Stimulated activated naive B cell treated with anti-CD40 and anti-IgM and Interleukin-4, amounts not matched to agents 10 μg/mL and 1 μg/mL and 100 μg/mL, for 72 hours (primary cell): ENCODE measurements around the gene GLCCI1.
"Not testable (repeated sequence)": the region's sequence is repeated elsewhere in the genome, so short reads cannot be mapped to it uniquely, and the experiment has no call there.

Experiments
- ATAC-seq, 2 donors: fragments of 150-1000 bp; cut with Tn5 transposase; replicated peaks; 2 replicates each; pipeline ENCODE4 v1.10.0; 2021; ENCODE audit warnings: moderate library complexity in 1 of 2
- DNase-seq: peaks from one replicate; pipeline ENCODE4 v3.0.0; 2021
- H3K27ac Mint-ChIP-seq: one replicate; pipeline ENCODE4 v1.8.0; 2022; ENCODE audit warnings: mild to moderate bottlenecking, mixed read lengths
- H3K27me3 Mint-ChIP-seq, 2 donors: one replicate each; pipeline ENCODE4 v1.8.0; 2022; ENCODE audit warnings: mixed read lengths in 2 of 2
- H3K36me3 Mint-ChIP-seq, 2 donors: one replicate each; pipeline ENCODE4 v1.8.0; 2022; ENCODE audit warnings: mixed read lengths in 2 of 2, mild to moderate bottlenecking in 1 of 2
- H3K4me1 Mint-ChIP-seq, 2 donors: one replicate each; pipeline ENCODE4 v1.8.0; 2022; ENCODE audit warnings: mixed read lengths in 2 of 2, mild to moderate bottlenecking in 1 of 2
- H3K4me3 Mint-ChIP-seq, 2 donors: one replicate each; pipeline ENCODE4 v1.8.0; 2022; ENCODE audit warnings: mild to moderate bottlenecking in 2 of 2, mixed read lengths in 2 of 2, moderate library complexity in 1 of 2
- H3K9me3 Mint-ChIP-seq, 2 donors: one replicate each; pipeline ENCODE4 v1.8.0; 2022; ENCODE audit warnings: mixed read lengths in 2 of 2, mild to moderate bottlenecking in 1 of 2

Gene GLCCI1

DNA sequence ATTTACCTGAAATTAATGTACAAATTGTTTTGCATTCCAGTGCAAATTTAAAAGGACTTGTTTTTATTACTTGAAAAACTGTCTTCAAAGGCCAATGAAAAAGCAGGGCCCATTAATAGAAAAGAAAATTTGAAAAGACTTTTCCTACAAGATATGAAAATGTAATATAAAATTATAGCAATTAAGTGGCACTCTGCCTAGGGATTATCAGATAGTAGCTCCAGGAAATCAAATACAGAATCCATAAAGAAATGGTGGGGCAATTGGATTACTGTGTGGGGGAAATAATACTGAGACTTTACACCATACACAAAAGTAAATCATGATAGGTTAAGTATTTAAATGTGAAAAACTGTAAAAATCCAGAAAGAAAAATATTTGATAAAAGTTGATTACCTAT lies 89.7 kb downstream of the GLCCI1 start:
- no peaks in the 10 kb centered on the region for H3K4me1 Mint-ChIP-seq
- H3K27ac Mint-ChIP-seq: no peak overlapping the region
- peaks cover 15 to 22% of the 10 kb centered on the region in 2 donors for H3K36me3 Mint-ChIP-seq
- H3K4me3 Mint-ChIP-seq: no peak overlapping the region
- DNase-seq (no peak), ATAC-seq (no peak)
- no peaks in the 10 kb centered on the region for H3K27me3 Mint-ChIP-seq
- peaks cover 0 to 2% of the 10 kb centered on the region in 2 donors for H3K9me3 Mint-ChIP-seq

DNA sequence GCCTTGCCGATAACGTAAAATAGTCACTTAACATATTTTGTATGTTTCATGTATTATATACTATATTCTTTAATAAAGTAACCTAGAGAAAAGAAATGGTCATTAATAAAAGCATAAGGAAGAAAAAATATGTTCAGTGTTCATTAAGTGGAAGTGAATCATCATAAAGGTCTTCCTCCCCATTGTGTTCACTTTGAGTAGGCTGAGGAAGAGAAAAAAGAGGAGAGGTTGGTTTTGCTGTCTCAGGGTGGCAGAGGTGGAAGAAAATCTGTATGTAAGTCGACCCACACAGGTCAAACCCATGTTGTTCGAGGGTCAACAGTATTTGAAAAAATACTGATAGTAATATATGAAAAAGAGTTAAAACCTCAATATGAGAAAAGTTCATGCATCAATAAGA lies 90.3 kb downstream of the GLCCI1 start:
- Mint-ChIP-seq H3K36me3 (peaks cover 20 to 27% of the 10 kb centered on the region in 2 donors), H3K4me3 (no peak overlapping the region), H3K27me3 (no peaks in the 10 kb centered on the region), H3K9me3 (peaks cover 0 to 4% of the 10 kb centered on the region in 2 donors), H3K4me1 (peaks cover under 1 to 3% of the 10 kb centered on the region in 2 donors), H3K27ac (no peak overlapping the region)
- ATAC-seq: no peak
- DNase-seq: no peak

DNA sequence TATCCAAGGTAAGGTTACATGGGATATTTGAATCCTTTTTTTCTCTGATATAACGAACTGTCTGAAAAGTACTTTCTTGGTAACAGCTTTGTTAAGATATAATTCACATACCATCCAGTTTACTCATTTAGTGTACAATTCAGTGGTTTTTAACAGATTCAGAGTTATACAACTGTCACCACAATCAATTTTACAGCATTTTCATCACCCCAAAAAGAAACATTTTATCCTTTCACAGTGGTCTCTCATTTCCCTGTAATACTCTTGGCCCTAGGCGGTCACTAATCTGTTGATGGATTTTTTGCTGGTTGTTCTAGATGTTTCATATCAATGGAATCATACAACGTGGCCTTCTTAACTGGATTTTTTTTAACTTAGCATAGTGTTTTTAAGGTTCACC lies 91.6 kb downstream of the GLCCI1 start:
- DNase-seq: no peak
- peaks cover 28 to 38% of the 10 kb centered on the region in 2 donors for H3K36me3 Mint-ChIP-seq
- H3K9me3 Mint-ChIP-seq: peaks cover 0 to 4% of the 10 kb centered on the region in 2 donors
- no peak overlapping the region for H3K4me3 Mint-ChIP-seq
- no peak overlapping the region for H3K27ac Mint-ChIP-seq
- H3K4me1 Mint-ChIP-seq: peaks cover 1 to 4% of the 10 kb centered on the region in 2 donors
- no peak for ATAC-seq
- no peaks in the 10 kb centered on the region for H3K27me3 Mint-ChIP-seq

DNA sequence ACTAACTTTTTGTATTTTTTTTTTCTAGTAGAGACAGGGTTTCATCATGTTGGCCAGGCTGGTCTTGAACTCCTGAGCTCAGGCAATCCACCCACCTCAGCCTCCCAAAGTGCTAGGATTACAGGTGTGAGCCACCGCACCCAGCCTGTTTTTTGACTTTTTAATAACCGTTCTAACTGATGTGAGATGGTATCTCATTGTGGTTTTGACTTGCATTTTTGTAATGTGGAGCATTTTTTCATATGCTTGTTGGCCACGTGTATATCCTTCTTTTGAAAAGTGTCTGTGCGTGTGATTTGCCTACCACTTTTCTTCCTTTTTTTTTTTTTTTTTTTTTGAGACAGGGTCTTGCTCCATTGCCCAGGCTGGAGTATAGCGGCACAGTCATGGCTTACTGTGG lies 94.7 kb downstream of the GLCCI1 start:
- Mint-ChIP-seq H3K36me3 (peaks cover 34 to 49% of the 10 kb centered on the region in 2 donors), H3K4me1 (peaks cover 13 to 20% of the 10 kb centered on the region in 2 donors)
- H3K27me3 Mint-ChIP-seq, DNase-seq, H3K9me3 Mint-ChIP-seq, H3K27ac Mint-ChIP-seq, H3K4me3 Mint-ChIP-seq, ATAC-seq: not testable (repeated sequence)

DNA sequence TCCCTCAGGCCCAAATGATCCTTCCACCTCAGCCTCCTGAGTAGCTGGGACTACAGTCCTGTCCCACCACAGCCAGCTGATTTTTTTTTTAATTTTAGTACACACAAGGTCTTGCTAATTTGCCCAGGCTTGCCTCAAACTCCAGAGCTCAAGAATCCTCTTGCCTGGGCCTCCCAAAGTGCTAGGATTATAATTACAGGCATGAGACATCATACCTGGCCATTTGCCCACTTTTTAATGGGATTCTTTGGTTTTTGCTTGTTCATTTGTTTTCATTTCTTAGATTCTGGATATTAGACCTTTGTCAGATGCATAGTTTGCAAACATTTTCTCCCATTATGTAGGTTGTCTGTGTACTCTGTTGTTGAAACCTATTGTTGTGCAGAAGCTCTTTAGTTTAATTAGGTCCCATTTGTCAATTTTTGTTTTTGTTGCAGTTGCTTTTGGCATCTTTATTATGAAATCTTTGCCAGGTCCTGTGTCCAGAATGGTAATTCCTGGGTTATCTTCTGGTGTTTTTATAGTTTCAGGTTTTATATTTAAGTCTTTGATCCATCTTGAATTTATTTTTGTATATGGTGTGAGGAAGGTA lies 95.2 kb downstream of the GLCCI1 start:
- H3K36me3 Mint-ChIP-seq: peaks cover 34 to 53% of the 10 kb centered on the region in 2 donors
- ATAC-seq (no peak), DNase-seq (no peak)
- H3K27ac Mint-ChIP-seq: no peak overlapping the region
- H3K4me3 Mint-ChIP-seq: no peak overlapping the region
- no peaks in the 10 kb centered on the region for H3K27me3 Mint-ChIP-seq
- H3K9me3 Mint-ChIP-seq: peaks cover 0 to 4% of the 10 kb centered on the region in 2 donors
- H3K4me1 Mint-ChIP-seq: peaks cover 13 to 25% of the 10 kb centered on the region in 2 donors

DNA sequence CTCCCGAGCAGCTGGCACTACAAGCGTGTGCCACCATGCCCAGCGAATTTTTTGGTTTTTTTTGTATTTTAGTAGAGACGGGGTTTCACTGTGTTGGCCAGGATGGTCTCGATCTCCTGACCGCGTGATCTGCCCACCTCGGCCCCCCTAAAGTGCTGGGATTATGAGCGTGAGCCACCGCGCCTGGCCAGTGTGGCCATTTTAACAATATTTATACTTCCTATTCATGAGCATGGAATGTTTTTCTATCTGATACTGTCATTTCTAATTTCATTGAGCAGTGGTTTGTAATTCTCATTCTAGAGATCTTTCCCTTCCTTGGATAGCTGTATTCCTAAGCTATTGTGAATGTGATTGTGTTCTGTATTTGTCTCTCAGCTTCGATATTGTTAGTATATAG lies 96.2 kb downstream of the GLCCI1 start:
- H3K27me3 Mint-ChIP-seq: no peaks in the 10 kb centered on the region
- H3K4me1 Mint-ChIP-seq: peaks cover 15 to 32% of the 10 kb centered on the region in 2 donors
- no peak overlapping the region for H3K27ac Mint-ChIP-seq
- H3K9me3 Mint-ChIP-seq: peaks cover 0 to 4% of the 10 kb centered on the region in 2 donors
- peaks cover 39 to 58% of the 10 kb centered on the region in 2 donors for H3K36me3 Mint-ChIP-seq
- no peak overlapping the region for H3K4me3 Mint-ChIP-seq
- ATAC-seq (no peak), DNase-seq (no peak)

DNA sequence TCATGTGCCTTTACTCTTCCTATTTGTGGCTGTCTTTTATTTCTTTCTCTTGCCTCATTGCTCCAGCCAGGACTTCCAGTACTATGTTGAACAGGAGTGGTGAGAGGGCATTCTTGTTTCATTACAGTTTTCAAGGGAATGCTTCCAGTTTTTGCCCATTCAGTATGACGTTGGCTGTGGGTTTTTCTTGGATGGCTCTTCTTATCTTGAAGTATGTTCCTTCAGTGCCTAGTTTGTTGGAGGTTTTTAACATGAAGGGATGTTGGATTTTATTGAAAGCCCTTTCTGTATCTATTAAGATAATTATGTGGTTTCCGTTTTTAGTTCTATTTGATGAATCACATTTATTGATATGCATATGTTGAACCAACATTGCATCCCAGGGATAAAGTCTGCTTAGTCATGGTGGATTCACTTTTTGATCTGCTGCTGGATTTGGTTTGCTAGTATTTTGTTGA lies 96.8 kb downstream of the GLCCI1 start:
- Mint-ChIP-seq H3K4me3 (no peak overlapping the region), H3K27ac (no peak overlapping the region), H3K4me1 (peaks cover 15 to 32% of the 10 kb centered on the region in 2 donors), H3K36me3 (peaks cover 39 to 54% of the 10 kb centered on the region in 2 donors), H3K9me3 (peaks cover 0 to 4% of the 10 kb centered on the region in 2 donors), H3K27me3 (no peaks in the 10 kb centered on the region)
- no peak for ATAC-seq
- no peak for DNase-seq

DNA sequence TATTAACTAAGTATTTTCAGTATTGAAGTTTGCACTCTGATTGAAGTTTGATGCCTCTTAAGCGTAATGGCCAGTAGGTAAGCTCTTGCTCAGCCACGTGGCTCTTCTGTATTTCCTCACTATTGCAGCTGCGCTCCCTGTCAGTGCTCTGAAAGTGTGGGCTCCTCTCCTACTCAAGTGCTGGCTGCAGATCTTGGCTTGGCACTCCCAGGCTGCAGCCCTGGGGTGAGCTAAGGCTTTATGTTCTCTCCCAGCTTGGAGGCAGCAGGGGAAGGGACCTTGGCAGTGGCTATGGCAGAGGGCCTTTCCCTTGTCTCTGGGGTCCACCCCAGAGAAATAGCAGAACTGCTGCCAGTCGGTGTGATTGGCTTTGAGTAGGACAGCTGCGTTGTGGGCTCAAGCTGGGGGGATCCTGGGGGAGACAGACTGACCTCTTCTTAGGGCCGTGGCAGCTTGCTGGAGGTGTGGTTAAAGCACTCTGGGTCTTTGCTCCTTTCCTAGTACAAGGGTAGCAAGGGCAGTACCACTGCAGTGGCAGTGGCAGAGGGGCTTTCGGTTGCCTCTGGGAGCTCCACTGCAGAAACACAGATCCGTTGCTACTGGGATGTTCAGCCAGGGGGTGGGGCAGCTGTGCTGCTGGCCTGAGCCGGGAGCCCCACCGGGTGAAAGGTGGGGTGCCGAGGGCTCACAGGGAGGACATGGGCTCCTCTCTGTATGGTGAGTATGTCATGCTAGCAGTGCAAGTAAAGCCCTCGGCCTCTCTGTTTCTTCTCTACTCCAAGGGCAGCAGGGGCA lies 100.5 kb downstream of the GLCCI1 start:
- Mint-ChIP-seq H3K36me3 (peaks cover 33 to 57% of the 10 kb centered on the region in 2 donors), H3K27ac (no peak overlapping the region), H3K4me1 (peaks cover 16 to 35% of the 10 kb centered on the region in 2 donors), H3K27me3 (no peaks in the 10 kb centered on the region), H3K9me3 (no peaks in the 10 kb centered on the region), H3K4me3 (no peak overlapping the region)
- ATAC-seq: no peak
- no peak for DNase-seq

DNA sequence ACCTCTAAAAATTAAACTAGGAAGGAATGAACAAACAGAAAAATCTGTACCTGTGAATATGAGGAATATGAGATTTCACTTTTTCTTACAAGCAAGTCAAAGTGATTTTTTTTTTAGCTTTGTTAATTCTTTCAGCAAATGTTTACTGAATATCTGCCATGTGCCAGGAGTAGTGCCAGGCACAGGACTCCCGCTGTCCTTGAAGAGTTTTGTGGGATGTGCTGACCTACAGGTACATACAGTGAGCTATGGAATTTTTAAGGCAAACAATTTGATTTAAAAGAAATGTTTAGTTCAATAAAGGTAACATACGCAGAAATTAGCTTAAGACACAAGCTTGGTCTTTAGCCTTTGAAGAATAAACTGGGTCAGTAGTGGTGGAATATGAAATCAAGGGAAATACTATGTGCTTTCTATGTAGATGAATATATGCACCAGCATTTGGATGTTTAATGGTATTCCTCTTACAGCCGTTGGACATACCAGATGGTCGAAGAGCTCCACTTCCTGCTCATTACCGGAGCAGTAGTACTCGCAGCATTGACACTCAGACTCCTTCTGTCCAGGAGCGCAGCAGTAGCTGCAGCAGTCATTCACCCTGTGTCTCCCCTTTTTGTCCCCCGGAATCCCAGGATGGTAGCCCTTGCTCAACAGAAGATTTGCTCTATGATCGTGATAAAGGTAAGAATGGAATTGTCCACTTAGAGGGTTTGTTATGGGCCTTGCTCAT lies 102.0 kb downstream of the GLCCI1 start:
- Mint-ChIP-seq H3K9me3 (no peaks in the 10 kb centered on the region), H3K4me3 (no peak overlapping the region), H3K36me3 (peaks cover 25 to 48% of the 10 kb centered on the region in 2 donors), H3K4me1 (peaks cover 13 to 40% of the 10 kb centered on the region in 2 donors), H3K27me3 (no peaks in the 10 kb centered on the region), H3K27ac (no peak overlapping the region)
- DNase-seq: no peak
- ATAC-seq: no peak

DNA sequence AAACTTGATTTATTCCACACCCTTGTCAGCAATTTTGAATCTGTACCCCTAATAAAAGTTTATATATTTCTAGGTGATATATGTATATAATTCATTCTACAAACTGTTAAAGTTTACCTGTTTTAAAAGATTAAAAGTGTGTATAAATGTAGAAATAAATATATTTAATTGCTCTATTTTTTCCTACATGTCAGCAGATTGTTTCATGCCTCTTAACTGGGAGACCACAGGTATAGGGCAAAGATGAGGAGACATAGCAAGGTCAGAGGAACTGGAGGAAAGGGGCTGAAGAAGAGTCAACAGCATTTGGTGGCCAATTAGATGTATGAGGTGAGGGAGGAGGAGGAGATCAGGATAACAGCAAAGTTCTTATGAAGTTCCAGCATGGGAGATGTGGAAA lies 109.8 kb downstream of the GLCCI1 start:
- Mint-ChIP-seq H3K4me1 (peaks cover 0 to 5% of the 10 kb centered on the region in 2 donors), H3K27ac (no peak overlapping the region), H3K4me3 (no peak overlapping the region), H3K36me3 (peaks cover 3 to 20% of the 10 kb centered on the region in 2 donors), H3K9me3 (no peaks in the 10 kb centered on the region), H3K27me3 (no peaks in the 10 kb centered on the region)
- DNase-seq (no peak), ATAC-seq (no peak)

DNA sequence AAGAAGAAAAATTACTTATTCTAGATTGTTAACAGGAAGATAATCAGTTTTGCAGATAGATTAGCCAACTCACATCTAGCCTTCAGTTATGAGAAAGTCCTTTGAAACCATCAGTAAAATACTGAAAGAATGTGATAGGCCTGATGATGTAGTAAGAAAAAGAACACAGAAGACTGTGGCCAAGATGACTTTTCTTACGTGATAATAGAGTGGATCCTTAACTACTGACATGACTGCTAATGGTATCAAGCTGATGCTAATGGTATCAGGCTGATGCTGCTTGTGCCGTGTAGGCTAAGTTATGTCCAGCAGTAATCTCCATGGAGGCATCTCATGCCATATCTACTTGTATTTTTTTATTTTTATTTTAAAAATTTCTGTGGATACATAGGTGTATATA lies 114.2 kb downstream of the GLCCI1 start:
- Mint-ChIP-seq H3K27me3 (no peaks in the 10 kb centered on the region), H3K27ac (no peak overlapping the region), H3K4me3 (no peak overlapping the region), H3K9me3 (no peaks in the 10 kb centered on the region), H3K4me1 (peaks cover 0 to 2% of the 10 kb centered on the region in 2 donors), H3K36me3 (peaks cover 7 to 13% of the 10 kb centered on the region in 2 donors)
- DNase-seq: no peak
- no peak for ATAC-seq

DNA sequence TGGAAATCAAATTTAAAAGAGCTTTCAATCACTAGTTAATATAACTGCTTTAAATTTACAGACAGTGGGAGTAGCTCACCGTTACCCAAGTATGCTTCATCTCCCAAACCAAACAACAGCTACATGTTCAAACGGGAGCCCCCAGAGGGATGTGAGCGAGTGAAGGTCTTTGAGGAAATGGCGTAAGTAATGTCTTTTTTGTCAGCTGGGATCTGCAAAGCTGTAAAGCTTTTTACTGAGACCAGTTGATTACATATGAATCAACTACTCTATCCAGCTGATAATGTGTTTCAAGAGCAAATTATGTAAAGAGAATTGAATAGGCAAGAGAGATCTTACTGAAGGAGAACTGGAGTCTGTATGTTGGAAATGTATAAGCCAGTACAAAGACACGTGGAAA lies 116.2 kb downstream of the GLCCI1 start:
- DNase-seq (no peak), ATAC-seq (no peak)
- Mint-ChIP-seq H3K9me3 (no peaks in the 10 kb centered on the region), H3K36me3 (peaks cover 6 to 7% of the 10 kb centered on the region in 2 donors), H3K27ac (no peak overlapping the region), H3K4me3 (no peak overlapping the region), H3K27me3 (no peaks in the 10 kb centered on the region), H3K4me1 (peaks cover 0 to 2% of the 10 kb centered on the region in 2 donors)

DNA sequence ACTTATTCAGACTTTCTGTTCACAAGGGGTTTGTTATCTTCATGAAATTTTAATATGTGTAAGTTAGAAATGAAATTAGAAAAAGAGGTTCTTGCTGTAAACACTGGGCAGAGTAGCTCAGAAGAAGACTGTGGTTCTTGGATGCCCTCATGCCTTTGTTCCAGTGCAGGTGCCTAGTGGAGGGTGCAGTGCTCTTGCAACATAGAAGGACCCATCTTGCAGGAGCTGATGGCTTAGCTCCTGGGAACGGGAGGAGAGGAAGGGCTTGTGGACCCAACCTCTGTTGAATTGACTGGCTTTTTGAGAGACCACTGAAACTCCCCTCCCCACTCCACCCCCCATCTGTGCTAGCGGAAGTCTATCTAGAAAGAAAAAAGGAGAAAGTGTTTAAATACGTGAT lies 116.8 kb downstream of the GLCCI1 start:
- H3K4me1 Mint-ChIP-seq: peaks cover 0 to 2% of the 10 kb centered on the region in 2 donors
- no peak overlapping the region for H3K27ac Mint-ChIP-seq
- H3K9me3 Mint-ChIP-seq: no peaks in the 10 kb centered on the region
- no peaks in the 10 kb centered on the region for H3K27me3 Mint-ChIP-seq
- DNase-seq (no peak), ATAC-seq (no peak)
- no peak overlapping the region for H3K4me3 Mint-ChIP-seq
- peaks cover 6 to 7% of the 10 kb centered on the region in 2 donors for H3K36me3 Mint-ChIP-seq

DNA sequence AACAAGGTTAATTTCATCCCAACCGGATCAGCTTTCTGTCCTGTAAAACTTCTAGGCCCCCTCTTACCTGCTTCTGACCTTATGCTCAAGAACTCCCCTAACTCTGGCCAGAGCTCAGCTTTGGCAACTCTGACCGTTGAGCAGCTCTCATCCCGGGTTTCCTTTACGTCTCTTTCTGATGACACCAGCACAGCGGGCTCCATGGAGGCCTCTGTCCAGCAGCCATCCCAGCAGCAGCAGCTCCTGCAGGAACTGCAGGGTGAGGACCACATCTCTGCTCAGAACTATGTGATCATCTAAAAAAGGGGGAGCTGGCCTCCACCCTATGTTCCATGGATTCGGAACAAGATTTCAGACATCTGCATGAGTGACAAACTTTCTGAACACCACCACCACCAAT lies 117.6 kb downstream of the GLCCI1 start:
- Mint-ChIP-seq H3K27ac (no peak overlapping the region), H3K4me1 (peaks cover 0 to 2% of the 10 kb centered on the region in 2 donors)

More for the DNA sequence above, 117.6 kb downstream of the GLCCI1 start:
- DNase-seq (no peak), ATAC-seq (no peak)
- Mint-ChIP-seq H3K4me3 (no peak overlapping the region), H3K9me3 (no peaks in the 10 kb centered on the region), H3K27me3 (no peaks in the 10 kb centered on the region), H3K36me3 (peaks cover 6 to 7% of the 10 kb centered on the region in 2 donors)
